HEK293 (cell line): Measurements from ENCODE around the gene GRHL3.

Experiments
- CTCF ChIA-PET: fragments of 350-600 bp; formaldehyde crosslinking; extraction: SDS; loops from one replicate; lab custom pipeline; 2021; ENCODE audit warnings: antibody characterized with exemption; lab: Yijun Ruan, JAX
- POLR2A ChIA-PET: fragments of 300-600 bp; formaldehyde crosslinking; extraction: SDS; loops from one replicate; lab custom pipeline; 2020; ENCODE audit warnings: antibody characterized with exemption, inconsistent platforms; lab: Yijun Ruan, JAX
- H3K27ac ChIP-seq: fragments of 200-500 bp; sonication (Bioruptor generic); 2 replicates; pipeline ENCODE4 v1.5.1; 2014; ENCODE audit warnings: low read depth, low read length, control low read depth, inconsistent platforms; ENCODE audit errors: extremely low read depth
- H3K36me3 ChIP-seq, 2 experiments: fragments of 200-500 bp in 1 of 2; sonication (Bioruptor generic) in 1 of 2; 1 replicate in 1 of 2; 2 replicates in 1 of 2; pipeline ENCODE4 v1.5.1; 2014 to 2017; ENCODE audit warnings: inconsistent platforms in 2 of 2, low read length in 2 of 2; ENCODE audit not compliant: control insufficient read depth in 2 of 2, insufficient read depth in 1 of 2
- H3K4me1 ChIP-seq: fragments of 200-500 bp; sonication (Bioruptor generic); 2 replicates; pipeline ENCODE4 v1.5.1; 2014; ENCODE audit warnings: mild to moderate bottlenecking, low read length, inconsistent platforms; ENCODE audit not compliant: control insufficient read depth, insufficient read depth
- H3K4me3 ChIP-seq: 2 replicates; pipeline ENCODE4 v1.5.1; 2011; ENCODE audit warnings: low read depth, mild to moderate bottlenecking, control low read depth, low read length, moderate library complexity
- H3K9me3 ChIP-seq: fragments of 200-500 bp; sonication (Bioruptor generic); 2 replicates; pipeline ENCODE4 v1.5.1; 2014; ENCODE audit warnings: low read depth, low read length, inconsistent platforms; ENCODE audit not compliant: control insufficient read depth, insufficient read depth
- PRDM10 ChIP-seq: fragments of 450-650 bp; formaldehyde crosslinking; IDR thresholded peaks from 2 replicates; pipeline ENCODE4 v1.5.1; 2016; ENCODE audit warnings: missing biosample characterization, missing genetic modification characterization
- TSHZ1 ChIP-seq: fragments of 450-650 bp; formaldehyde crosslinking; IDR thresholded peaks from 2 replicates; pipeline ENCODE4 v1.5.1; 2016; ENCODE audit warnings: missing biosample characterization, missing genetic modification characterization, borderline replicate concordance
- ZBTB48 ChIP-seq: fragments of 450-650 bp; formaldehyde crosslinking; IDR thresholded peaks from 2 replicates; pipeline ENCODE4 v1.5.1; 2016; ENCODE audit warnings: missing biosample characterization, missing genetic modification characterization
- ZBTB7A ChIP-seq: fragments of 450-650 bp; formaldehyde crosslinking; IDR thresholded peaks from 2 replicates; pipeline ENCODE4 v1.5.1; 2016; ENCODE audit warnings: low read depth, missing biosample characterization, missing genetic modification characterization
- ZNF146 ChIP-seq: fragments of 450-650 bp; formaldehyde crosslinking; IDR thresholded peaks from 2 replicates; pipeline ENCODE4 v1.5.1; 2016; ENCODE audit warnings: missing biosample characterization, missing genetic modification characterization
- ZNF239 ChIP-seq: fragments of 450-650 bp; formaldehyde crosslinking; IDR thresholded peaks from 2 replicates; pipeline ENCODE4 v1.5.1; 2016; ENCODE audit warnings: missing biosample characterization, missing genetic modification characterization
- ZNF292 ChIP-seq: fragments of 450-650 bp; formaldehyde crosslinking; IDR thresholded peaks from 2 replicates; pipeline ENCODE4 v1.5.1; 2016; ENCODE audit warnings: low read depth, missing biosample characterization, missing genetic modification characterization, borderline replicate concordance
- ZNF341 ChIP-seq: fragments of 450-650 bp; formaldehyde crosslinking; IDR thresholded peaks from 2 replicates; pipeline ENCODE4; 2016; ENCODE audit warnings: low read depth, missing biosample characterization, missing genetic modification characterization
- ZNF366 ChIP-seq: fragments of 450-650 bp; formaldehyde crosslinking; conservative IDR thresholded peaks from 2 replicates; pipeline ENCODE4 v1.5.1; 2016; ENCODE audit warnings: missing biosample characterization, missing genetic modification characterization
- ZNF501 ChIP-seq: fragments of 450-650 bp; formaldehyde crosslinking; IDR thresholded peaks from 2 replicates; pipeline ENCODE4 v1.5.1; 2016; ENCODE audit warnings: missing biosample characterization, missing genetic modification characterization
- ZNF529 ChIP-seq: fragments of 450-650 bp; formaldehyde crosslinking; IDR thresholded peaks from 2 replicates; pipeline ENCODE4 v1.5.1; 2017; ENCODE audit warnings: missing genetic modification characterization, missing biosample characterization; ENCODE audit not compliant: insufficient replicate concordance
- ZNF596 ChIP-seq: fragments of 450-650 bp; IDR thresholded peaks from 2 replicates; pipeline ENCODE4 v1.5.0; 2018; ENCODE audit warnings: missing biosample characterization, mild to moderate bottlenecking, missing genetic modification characterization, moderate library complexity
- ZNF629 ChIP-seq: fragments of 450-650 bp; formaldehyde crosslinking; IDR thresholded peaks from 2 replicates; pipeline ENCODE4 v1.5.1; 2017; ENCODE audit warnings: missing biosample characterization, missing genetic modification characterization
- ZNF677 ChIP-seq: fragments of 450-650 bp; IDR thresholded peaks from 2 replicates; pipeline ENCODE4 v1.5.0; 2018; ENCODE audit warnings: missing biosample characterization, mild to moderate bottlenecking, missing genetic modification characterization, moderate library complexity
- ZNF768 ChIP-seq: fragments of 450-650 bp; formaldehyde crosslinking; IDR thresholded peaks from 2 replicates; pipeline ENCODE4 v1.5.1; 2018; ENCODE audit warnings: missing biosample characterization, mild to moderate bottlenecking, missing genetic modification characterization
- TF ChIP-seq, protein P1 (sequence below): fragments of 450-650 bp; formaldehyde crosslinking; IDR thresholded peaks from 2 replicates; pipeline ENCODE4 v1.5.1; 2017; ENCODE audit warnings: missing biosample characterization, missing genetic modification characterization
- TF ChIP-seq, protein P2 (sequence below): fragments of 450-650 bp; formaldehyde crosslinking; IDR thresholded peaks from 2 replicates; pipeline ENCODE4 v1.5.1; 2017; ENCODE audit warnings: missing biosample characterization, missing genetic modification characterization

Gene GRHL3

DNA sequence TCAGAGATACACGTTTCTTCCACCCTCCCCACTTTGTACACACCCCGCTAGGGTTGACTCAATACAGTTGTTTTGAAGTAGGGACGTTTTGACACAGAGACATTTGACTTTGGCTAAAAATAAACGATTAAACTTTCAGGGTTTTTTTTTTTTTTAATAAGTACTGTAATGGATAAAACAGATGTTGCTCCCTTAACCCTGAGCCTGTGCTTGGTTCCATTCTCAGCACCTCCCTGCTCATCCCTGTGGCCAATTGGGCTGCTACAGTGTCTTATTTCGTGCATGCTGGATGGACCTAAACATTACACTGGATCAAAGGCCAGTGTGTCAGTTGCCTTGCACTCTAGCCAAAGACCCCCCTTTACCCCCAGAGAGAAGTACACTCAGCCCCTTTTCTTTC lies 16.9 kb downstream of the GRHL3 start:
- no peak overlapping the region for H3K27ac ChIP-seq
- TF ChIP-seq ZNF366 (tag by site-specific recombination) = no peak
- TF ChIP-seq ZNF341 = peak; percentile 39
- POLR2A ChIA-PET = no interaction called here
- no peak overlapping the region for H3K4me3 ChIP-seq
- peaks cover 0 to 16% of the 10 kb centered on the region in 2 experiments; a peak in 1 of 3 replicates for H3K36me3 ChIP-seq
- no peaks in the 10 kb centered on the region for H3K9me3 ChIP-seq
- CTCF ChIA-PET = interaction anchor here (1.3 kb wide), 1 partner anchor 134 kb away, joined by 3 read pairs; no protein-coding TSS in a partner anchor
- no peaks in the 10 kb centered on the region; the same call in 1 of the 2 replicates for H3K4me1 ChIP-seq

GRCh38 chr1:24337455-24337854 lies 18.3 kb downstream of the GRHL3 start:
- Histone ChIP-seq H3K27ac (no peak overlapping the region), H3K4me1 (no peaks in the 10 kb centered on the region; the same call in 1 of the 2 replicates), H3K36me3 (peaks cover 0 to 5% of the 10 kb centered on the region in 2 experiments; a peak in 1 of 3 replicates), H3K9me3 (no peaks in the 10 kb centered on the region)
- CTCF ChIA-PET = interaction anchor here (0.7 kb wide), 1 partner anchor 199 kb away, joined by 3 read pairs; no protein-coding TSS in a partner anchor
- TF ChIP-seq ZBTB7A (tag by site-specific recombination) (no peak), TSHZ1 (tag by site-specific recombination) (no peak), ZNF596 (no peak), ZNF529 (tag by site-specific recombination) (no peak), ZNF677 (tag by site-specific recombination) (no peak), ZBTB48 (tag by site-specific recombination) (no peak), ZNF239 (tag by site-specific recombination) (no peak), ZNF292 (no peak), ZNF501 (tag by site-specific recombination) (no peak), ZNF146 (tag by site-specific recombination) (no peak)
- TF ChIP-seq, protein P1, sequence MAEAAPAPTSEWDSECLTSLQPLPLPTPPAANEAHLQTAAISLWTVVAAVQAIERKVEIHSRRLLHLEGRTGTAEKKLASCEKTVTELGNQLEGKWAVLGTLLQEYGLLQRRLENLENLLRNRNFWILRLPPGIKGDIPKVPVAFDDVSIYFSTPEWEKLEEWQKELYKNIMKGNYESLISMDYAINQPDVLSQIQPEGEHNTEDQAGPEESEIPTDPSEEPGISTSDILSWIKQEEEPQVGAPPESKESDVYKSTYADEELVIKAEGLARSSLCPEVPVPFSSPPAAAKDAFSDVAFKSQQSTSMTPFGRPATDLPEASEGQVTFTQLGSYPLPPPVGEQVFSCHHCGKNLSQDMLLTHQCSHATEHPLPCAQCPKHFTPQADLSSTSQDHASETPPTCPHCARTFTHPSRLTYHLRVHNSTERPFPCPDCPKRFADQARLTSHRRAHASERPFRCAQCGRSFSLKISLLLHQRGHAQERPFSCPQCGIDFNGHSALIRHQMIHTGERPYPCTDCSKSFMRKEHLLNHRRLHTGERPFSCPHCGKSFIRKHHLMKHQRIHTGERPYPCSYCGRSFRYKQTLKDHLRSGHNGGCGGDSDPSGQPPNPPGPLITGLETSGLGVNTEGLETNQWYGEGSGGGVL (tag by site-specific recombination) = no peak
- TF ChIP-seq, protein P2, sequence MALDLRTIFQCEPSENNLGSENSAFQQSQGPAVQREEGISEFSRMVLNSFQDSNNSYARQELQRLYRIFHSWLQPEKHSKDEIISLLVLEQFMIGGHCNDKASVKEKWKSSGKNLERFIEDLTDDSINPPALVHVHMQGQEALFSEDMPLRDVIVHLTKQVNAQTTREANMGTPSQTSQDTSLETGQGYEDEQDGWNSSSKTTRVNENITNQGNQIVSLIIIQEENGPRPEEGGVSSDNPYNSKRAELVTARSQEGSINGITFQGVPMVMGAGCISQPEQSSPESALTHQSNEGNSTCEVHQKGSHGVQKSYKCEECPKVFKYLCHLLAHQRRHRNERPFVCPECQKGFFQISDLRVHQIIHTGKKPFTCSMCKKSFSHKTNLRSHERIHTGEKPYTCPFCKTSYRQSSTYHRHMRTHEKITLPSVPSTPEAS (tag by site-specific recombination) = no peak
- TF ChIP-seq, all 188 proteins: peak for 0
- POLR2A ChIA-PET = no interaction called here
- no peak overlapping the region for H3K4me3 ChIP-seq

GRCh38 chr1:24338447-24338846 lies 19.3 kb downstream of the GRHL3 start:
- POLR2A ChIA-PET = interaction anchor here (1.4 kb wide), 1 partner anchor 10 kb away, joined by 3 read pairs; no protein-coding TSS in a partner anchor
- H3K27ac ChIP-seq = no peak overlapping the region
- TF ChIP-seq ZNF768 (tag by site-specific recombination) (0 out of 2 replicates have a peak, but pooled peaks have one; percentile 25), PRDM10 (no peak), ZNF629 (tag by site-specific recombination) (no peak)
- TF ChIP-seq, all 188 proteins: peak for 1
- Histone ChIP-seq H3K9me3 (no peaks in the 10 kb centered on the region), H3K36me3 (no peaks in the 10 kb centered on the region), H3K4me1 (no peaks in the 10 kb centered on the region; the same call in 1 of the 2 replicates), H3K4me3 (no peak overlapping the region)
- CTCF ChIA-PET = interaction anchor here (0.5 to 1.3 kb wide), 3 partner anchors 36 to 53 kb away, joined by 3 to 7 read pairs (median 3); no protein-coding TSS in a partner anchor
